Breast epithelium (tissue), 3 donors: ENCODE results near the gene RAD23B.

Experiments
- CTCF ChIP-seq, 3 donors: fragments of 450-650 bp; IDR thresholded peaks; one replicate each; pipeline ENCODE4 v1.5.1; 2016 to 2017; ENCODE audit warnings: antibody characterized with exemption in 3 of 3, mild to moderate bottlenecking in 3 of 3, moderate library complexity in 3 of 3
- POLR2A ChIP-seq: fragments of 450-650 bp; IDR thresholded peaks from one replicate; pipeline ENCODE4 v1.6.1; 2016; ENCODE audit warnings: antibody characterized with exemption, mild to moderate bottlenecking, moderate library complexity

DNA sequence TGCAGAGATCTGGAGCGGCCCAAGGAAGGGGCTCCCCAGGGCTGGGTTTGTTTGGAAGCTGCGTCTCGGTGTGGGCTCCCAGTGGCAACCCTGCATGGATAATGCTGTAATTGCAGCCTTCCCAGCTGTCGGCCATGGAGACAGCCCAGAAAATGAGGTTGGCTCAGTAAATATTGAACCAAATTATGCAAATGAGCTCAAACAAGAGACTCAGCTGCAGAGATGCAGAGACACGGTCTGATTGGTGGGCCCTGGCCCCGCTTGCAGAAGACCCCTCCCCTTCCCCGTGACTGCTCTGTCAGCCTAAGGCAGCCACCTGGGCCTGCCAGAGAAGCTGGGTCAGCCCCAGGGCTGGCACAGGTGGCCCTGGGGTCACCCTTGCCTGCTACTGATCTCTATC lies 75.9 kb downstream of the RAD23B start:
- TF ChIP-seq CTCF (IDR thresholded peaks at IDR 0.05) (no peak), POLR2A (no peak)
